GM18498 (cell line): ENCODE data around the gene NFYB.
"Not testable (repeated sequence)": the region's sequence is repeated elsewhere in the genome, so short reads cannot be mapped to it uniquely, and the experiment has no call there.

Experiments
- ATAC-seq: cut with Tn5 transposase; IDR thresholded peaks from one replicate; pipeline ENCODE4 v1.9.1; 2021; ENCODE audit warnings: mild to moderate bottlenecking, moderate library complexity; ENCODE audit not compliant: unreplicated experiment

The NFYB gene

GRCh38 chr12:104163631-104164030 lies 25.6 kb upstream of the NFYB start:
- ATAC-seq, result no peak

GRCh38 chr12:104163028-104163427 lies 25.0 kb upstream of the NFYB start:
- ATAC-seq, result not testable (repeated sequence)

DNA sequence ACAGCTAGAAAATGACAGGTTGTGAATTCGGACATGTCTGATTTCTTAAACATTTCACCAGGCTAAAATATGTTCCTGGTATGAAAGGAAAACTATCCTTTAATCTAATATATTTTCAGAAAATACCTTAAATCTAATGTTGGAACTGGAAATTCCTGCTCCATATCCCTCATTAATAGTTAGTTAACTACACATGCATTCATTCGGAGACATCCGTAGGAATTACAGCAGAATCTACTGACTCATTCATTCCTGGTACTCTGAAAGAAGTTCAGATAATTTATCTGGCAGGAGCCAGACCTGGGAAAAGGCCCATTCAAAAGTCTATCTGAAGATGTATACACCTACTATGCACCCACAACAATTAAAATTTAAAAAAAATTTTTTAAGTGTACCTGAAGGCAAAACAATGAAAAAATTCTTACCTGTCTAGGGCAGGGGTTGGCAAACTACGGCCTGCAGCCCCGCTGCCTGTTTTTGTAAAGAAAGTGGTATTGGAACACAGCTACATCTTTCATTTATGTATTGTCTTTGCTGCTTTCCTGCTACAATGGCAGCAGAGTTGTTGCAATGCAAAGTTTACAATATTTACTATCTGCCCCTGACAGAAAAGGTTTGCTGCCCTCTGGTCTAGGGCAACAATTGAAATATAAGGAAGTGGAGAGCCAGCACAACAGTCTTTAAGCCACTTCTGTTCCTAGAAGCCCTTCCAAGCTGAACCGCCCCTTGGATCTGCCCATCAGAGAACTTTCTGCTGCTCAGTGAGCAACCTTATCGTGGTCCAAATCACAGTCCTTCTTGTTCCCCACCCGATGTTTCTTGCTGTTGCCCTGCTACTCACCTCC lies 17.9 kb upstream of the NFYB start:
- no peak for ATAC-seq

DNA sequence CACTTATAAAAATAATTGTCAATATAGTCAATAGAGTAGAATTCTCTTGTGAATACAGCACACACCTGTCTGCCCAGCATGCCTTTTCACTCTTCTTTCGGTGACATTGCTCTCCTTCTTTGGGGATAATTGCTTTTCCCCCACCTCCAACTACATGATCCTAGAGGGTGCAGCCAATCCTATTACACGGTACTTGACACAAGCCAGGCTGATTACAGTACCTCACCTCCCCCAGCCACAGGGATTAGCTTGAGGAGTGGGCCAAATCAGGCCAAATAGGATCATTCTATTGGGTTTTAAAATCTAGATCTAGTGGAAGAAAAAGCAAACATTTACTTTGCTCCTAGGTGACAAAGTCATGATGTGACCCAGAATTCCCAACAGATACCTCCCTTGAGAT lies 16.8 kb upstream of the NFYB start:
- no peak for ATAC-seq

DNA sequence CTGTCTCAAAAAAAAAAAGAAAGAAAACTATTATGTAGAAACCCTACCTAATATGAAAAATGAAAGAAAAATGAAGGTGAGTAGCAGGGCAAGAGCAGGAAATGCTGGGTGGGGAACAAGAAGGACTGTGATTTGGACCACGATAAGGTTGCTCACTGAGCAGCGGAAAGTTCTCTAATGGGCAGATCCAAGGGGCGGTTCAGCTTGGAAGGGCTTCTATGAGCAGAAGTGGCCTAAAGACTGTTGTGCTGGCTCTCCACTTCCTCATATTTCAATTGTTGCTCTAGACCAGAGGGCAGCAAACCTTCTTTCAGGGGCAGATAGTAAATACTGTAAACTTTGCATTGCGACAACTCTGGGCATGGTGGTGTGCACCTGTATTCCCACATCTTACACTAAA lies 16.3 kb upstream of the NFYB start:
- no peak for ATAC-seq

GRCh38 chr12:104152685-104153241 lies 14.8 kb upstream of the NFYB start:
- no peak for ATAC-seq

- ATAC-seq, result no peak
Measured at GRCh38 chr12:104150416-104150815, 12.4 kb upstream of the NFYB start.

DNA sequence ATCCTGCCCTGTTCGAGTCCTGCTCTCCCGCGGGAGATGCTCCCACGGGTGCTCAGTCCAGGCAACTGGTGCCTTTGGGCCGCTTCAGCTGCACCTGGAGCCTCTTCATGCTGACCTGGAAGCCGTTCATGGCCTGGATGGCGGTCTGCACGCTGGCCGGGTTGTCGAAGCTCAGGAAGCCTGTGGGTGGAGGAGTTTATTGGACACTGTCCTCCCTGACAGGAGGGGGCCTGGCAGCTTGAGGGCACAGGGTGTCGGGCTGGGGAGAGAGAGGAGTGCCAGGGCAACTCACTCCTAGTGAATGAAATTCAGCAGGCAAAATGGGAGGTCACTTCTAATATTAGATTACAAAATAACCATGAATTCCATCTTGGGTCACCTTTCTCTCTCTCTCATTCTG lies 9.3 kb upstream of the NFYB start:
- no peak for ATAC-seq

GRCh38 chr12:104143918-104144317 lies 5.9 kb upstream of the NFYB start:
- no peak for ATAC-seq

DNA sequence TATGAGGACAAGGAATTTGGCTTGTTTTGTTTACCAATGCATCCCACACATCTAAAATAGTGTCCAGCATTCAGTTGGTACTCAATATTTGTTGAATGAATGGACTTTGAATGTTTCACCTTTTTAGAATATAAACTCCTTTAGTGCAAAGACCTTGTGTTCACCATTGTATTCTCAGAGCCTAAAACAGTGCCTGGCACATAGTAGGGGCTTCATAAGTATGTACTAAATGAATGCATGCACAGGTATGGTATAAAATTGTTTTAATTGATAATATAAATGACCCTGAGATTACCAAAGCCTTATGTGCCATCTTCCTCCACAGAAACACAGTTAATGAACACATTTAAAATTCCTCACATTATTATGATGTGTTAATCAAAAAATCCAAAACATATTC lies 5.0 kb upstream of the NFYB start:
- no peak for ATAC-seq

- no peak for ATAC-seq
Measured at GRCh38 chr12:104142543-104142942, 4.5 kb upstream of the NFYB start.

DNA sequence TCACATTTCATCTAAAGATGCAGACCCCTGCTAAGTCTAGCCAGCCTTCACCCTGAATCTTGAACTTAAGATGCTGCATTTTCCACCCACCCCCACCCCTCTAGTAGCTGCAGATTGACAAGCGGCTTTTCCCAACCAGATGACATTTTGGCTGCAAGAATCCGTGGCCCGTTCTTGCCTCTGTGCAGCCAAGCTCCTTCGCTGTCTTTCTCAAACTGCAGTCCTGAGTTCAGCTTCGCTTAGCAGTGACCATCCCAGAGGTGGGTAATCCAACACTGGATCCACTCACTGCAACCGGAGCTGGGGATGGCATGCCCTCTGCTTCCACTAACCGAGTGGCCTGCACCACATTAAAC lies 765 bp upstream of the NFYB start:
- ATAC-seq, result no peak

GRCh38 chr12:104137001-104137901 lies 759 bp downstream of the NFYB start:
- peak; percentile 39 for ATAC-seq

DNA sequence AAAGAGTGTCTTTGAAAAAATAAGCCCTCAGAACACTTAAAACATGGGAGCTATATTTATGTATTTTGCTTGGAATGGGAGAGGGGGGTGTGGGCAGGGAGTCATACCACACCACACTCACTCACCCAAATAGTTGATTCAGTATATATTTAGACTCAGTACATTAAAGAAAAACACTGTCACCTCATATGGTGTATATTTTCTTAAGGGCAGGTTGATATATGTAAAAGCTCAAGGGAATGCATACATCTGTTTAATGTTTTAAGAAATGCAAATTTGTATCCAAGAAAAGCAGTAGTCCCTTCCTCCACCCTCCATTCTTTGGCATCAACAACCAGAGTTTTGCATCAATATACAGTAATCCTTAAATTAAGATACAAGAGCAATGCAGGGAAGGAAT lies 1.4 kb downstream of the NFYB start:
- no peak for ATAC-seq

- no peak for ATAC-seq
Measured at GRCh38 chr12:104134882-104135281, 3.1 kb downstream of the NFYB start.

GRCh38 chr12:104133866-104134265 lies 4.1 kb downstream of the NFYB start:
- ATAC-seq, result no peak

DNA sequence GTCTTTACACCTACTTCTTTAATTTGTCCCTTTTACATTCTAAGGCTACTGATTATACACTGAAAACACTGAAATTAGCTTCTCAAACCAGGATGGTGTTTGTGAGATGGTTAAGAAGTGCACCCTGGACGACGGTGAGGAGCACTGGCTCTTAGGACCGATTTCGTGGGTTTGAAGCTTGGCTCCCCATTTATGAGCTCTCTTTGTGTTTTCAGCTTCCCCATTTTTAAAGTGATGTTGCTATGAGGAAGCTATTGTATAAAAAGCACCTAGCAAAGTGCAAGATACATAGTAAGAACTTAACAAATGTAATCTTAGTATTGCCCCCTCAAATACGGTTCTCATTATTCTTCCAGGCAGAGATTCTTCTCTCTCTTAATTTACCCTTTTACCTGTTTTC lies 4.7 kb downstream of the NFYB start:
- no peak for ATAC-seq

- ATAC-seq, result no peak
Measured at GRCh38 chr12:104132351-104132956, 5.6 kb downstream of the NFYB start.

GRCh38 chr12:104131609-104132008 lies 6.4 kb downstream of the NFYB start:
- no peak for ATAC-seq

GRCh38 chr12:104130760-104131159 lies 7.2 kb downstream of the NFYB start:
- no peak for ATAC-seq

GRCh38 chr12:104126548-104126947 lies 11.5 kb downstream of the NFYB start:
- ATAC-seq, result no peak
